Right forelimb (tissue), 1 donor: Measurements from ENCODE around the gene PTHLH.

ENCODE experiments used
- DNase-seq: peaks from one replicate; pipeline ENCODE4 v3.0.0-alpha.2; 2018

Gene PTHLH

GRCh38 chr12:27973487-27973890 lies 956 bp upstream of the PTHLH start:
- DNase-seq, result no peak

DNA sequence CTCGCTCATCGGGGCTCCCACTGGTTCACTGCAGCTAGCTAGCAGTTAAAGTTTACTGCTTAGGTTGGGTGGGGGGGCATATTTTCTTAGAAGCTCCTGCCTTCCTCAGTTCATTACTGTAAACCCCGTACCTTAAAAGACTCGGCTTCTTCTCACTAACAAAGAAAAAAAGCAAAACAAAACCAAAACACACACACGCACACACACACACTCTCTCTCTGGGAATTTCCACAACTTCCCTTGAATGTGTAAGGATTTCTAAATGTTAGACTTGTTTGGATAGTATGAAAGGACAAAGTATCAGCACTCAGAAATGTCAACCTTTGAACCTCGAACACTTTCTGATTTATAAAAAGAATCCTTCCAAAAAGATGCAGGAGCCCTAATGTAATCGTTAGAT lies 927 bp downstream of the PTHLH start:
- no peak for DNase-seq

GRCh38 chr12:27971121-27971489 lies 1.4 kb downstream of the PTHLH start:
- peak; percentile 70 for DNase-seq

- DNase-seq, result peak; percentile 72
Observed at GRCh38 chr12:27970401-27971120, 2.0 kb downstream of the PTHLH start.

DNA sequence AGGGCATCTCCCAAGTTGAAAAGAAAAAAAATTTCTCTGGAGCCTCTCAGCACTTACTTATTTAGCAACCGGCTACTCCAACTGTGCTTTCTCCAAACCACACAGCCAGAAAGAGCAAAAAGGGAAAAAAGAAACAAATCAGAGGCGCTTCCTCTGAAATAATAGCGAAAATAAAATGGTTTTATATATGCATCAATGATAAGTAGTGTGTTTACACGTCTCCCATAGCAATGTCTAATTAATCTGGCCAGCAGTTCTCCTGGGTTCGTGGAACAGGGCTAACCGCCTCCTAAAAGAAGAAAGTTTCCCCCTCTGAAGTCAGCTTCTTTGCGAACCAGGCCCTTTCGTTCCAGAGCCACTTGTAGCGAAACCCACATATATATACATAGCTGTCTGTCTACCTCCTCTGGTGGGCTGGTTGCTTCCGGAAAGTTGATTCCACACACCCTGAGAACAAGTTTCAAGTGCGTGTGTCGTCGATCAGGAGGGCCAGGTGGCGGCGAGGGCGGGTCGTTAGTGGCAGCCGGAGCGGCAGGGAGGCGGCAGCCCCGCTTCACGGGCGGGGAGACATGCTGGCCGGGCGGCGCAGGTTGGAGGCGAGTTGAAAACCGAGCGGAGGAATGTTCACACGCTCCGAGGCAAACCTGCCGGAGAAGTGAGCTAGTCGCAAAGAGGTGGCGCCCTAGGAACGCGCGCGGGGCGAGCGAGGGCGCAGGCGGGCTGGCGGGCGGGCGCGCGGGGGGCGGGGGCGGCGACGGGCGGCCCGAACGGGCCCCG lies 2.7 kb downstream of the PTHLH start:
- DNase-seq, result peak; percentile 78

- peak; percentile 61 for DNase-seq
Observed at GRCh38 chr12:27968972-27969623, 3.4 kb downstream of the PTHLH start.

GRCh38 chr12:27967551-27968054 lies 4.9 kb downstream of the PTHLH start:
- no peak for DNase-seq

DNA sequence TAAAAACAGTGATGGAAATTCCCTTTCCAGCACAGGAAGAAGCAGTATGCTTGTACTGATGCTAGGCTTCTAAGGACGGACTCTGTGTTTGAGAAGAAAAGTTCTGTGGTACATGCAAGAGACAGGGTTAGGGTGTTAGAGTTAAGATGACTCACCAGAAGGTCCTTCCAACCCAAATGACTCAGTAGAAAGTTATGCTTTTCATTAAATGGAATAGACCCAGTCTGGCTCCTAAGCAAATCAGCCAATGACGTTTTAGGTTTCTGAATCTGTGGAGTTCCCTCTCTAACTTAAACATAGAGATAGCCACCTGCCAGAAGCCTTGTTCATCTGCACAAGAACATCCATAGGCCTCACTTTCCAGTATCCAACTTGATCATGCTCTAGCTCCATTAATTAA lies 5.7 kb downstream of the PTHLH start:
- no peak for DNase-seq

DNA sequence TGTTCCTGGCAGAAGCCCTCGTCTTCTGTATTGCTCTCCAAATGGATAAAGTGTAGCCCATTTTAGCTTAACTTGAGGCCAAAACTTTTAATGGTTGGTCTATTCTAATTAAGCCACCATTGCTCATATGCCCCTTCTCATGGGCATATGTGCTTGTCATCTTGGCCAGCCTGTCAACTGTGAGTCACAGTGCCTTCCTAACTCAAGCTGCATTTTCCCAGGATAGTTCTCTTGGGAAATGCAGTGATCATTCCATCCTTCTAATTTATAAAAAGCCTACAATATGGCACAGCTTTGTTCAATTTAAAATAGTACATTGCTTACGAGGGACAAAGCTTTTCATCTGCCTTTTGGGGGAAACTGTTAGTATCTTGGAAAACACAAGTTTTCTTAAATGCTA lies 6.6 kb downstream of the PTHLH start:
- DNase-seq, result no peak

DNA sequence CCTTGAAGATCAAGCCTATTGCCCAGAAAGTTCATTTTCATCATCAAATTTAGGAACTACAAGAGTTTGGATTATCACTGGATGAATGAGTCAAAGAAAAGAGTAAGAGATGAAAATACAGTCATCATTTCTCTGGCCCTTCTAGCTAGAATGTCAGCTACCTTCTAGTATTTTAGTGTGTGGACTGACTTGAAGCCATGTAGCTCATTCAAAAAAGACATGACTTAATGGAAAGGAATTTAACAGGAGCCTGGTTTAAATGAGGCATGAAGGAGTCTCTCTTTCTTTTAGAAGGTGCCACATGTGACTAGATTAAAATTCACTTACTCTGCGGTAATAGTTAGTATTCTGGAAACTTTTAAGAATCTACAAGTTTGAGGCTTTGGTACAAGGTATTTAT lies 7.1 kb downstream of the PTHLH start:
- DNase-seq, result no peak

GRCh38 chr12:27964123-27964522 lies 8.4 kb downstream of the PTHLH start:
- no peak for DNase-seq

- peak; percentile 68 for DNase-seq
Observed at GRCh38 chr12:27960821-27961220, 11.7 kb downstream of the PTHLH start.

- peak; percentile 49 for DNase-seq
Observed at GRCh38 chr12:27958675-27959074, 13.9 kb downstream of the PTHLH start.

DNA sequence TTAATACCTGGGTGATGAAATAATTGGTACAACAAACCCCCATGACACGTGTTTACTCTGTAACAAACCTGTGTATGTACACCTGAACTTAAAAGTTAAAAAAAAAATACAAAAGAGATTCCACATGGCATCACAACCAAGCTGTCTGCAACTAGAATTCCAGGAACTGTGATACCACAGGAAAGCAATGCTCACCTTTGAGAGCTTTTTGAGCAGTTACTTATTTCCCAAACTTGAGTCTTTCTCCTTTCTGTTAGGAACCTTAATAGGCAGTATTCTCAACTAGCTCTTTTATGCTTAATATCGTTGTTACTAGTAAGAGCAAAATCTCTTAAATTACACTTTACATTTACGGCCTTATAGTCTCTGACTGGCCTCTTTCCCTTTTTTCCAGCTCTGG lies 15.2 kb downstream of the PTHLH start:
- no peak for DNase-seq

DNA sequence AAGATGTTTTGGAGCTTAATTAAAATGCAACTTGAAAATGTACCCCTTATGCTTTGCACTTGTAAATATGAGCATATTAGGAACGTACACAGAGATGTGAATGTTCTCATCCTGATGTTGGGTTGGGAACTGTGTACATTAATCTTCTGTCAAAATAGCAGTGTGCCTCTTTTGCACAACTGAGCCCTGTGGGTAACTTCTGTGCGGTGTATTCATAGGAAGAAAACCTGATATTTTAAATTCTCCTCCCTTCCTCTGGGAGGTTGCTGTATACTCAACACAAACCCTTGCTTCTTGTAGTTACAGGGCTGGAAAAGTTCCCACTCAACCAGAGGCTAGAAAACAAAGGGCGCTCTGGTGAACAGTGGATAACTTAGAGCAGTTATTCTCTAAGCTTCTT lies 18.7 kb downstream of the PTHLH start:
- no peak for DNase-seq

DNA sequence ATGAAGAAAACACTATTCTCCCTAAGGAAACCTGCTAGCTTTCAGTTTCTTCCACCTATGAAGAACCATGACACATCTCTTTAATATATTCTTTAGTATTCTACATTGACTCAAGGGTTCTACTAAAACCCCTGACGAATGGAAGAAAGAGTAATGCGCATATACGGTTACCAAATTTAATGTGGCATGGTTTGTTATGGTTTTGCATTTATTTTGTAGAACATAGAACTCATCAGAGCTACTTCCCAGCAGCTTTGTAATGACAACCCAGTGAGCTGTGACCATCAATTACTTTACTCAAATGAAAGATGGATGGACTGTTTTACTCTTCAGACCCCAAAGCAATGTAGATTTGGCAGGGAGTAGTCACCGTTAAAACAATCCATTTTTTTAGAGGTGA lies 19.2 kb downstream of the PTHLH start:
- DNase-seq, result no peak

DNA sequence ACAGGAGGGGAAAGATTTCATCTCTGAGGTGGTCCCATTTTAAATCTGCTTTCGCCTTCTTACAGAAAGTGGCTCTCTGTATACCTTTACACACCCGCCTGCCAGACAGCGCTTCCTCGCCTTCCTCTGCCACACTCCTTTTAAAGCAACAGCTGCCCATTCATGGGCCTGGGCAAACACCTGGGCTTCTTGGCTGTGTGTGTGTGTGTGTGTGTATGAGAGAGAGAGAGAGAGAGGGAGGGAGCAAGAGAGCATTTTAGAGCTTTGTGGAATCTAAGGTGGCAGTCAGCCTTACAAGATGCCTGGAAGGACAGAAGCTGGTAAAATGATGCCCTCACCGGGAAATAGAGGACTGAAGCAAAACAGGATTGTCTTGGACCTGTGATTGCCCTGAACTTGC lies 20.0 kb downstream of the PTHLH start:
- peak; percentile 44 for DNase-seq

DNA sequence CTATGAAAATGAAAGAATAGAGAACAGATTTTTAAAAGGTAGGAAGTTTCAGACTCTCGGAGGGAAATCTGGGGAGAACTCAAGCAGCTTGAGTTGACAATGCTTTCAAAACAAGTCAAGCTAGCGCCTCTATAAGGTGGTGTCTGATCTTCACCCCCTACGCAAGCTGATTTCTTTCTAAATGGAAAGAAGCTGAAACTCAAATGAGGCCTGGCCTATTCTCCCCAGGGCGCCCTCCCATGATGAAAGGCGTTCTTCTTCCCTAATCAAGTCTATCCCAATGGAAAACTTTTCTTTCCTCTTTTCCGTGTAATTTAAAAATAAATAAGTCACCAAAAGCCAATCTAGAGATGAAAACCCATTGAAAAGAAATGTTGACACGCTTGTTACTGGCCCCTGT lies 20.6 kb downstream of the PTHLH start:
- no peak for DNase-seq

DNA sequence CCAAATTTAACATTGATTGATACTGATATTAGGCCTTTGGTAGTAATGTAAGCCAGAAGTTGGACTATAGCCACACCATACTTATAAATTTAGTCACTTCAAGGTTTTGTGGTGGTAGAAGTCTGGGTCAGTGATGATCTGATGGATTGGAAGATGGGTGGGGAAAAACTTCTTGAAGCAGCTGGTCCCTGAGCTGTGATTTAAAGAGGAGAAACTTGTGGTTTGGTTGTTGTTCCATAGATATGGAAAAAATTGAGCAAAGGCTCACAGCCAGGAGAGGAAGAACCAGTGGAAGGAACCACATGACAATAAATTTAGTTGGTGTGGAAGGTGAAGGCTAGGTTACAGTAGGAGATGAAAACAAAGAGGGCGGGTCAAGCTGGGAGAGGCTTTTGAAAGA lies 26.1 kb downstream of the PTHLH start:
- DNase-seq, result no peak

DNA sequence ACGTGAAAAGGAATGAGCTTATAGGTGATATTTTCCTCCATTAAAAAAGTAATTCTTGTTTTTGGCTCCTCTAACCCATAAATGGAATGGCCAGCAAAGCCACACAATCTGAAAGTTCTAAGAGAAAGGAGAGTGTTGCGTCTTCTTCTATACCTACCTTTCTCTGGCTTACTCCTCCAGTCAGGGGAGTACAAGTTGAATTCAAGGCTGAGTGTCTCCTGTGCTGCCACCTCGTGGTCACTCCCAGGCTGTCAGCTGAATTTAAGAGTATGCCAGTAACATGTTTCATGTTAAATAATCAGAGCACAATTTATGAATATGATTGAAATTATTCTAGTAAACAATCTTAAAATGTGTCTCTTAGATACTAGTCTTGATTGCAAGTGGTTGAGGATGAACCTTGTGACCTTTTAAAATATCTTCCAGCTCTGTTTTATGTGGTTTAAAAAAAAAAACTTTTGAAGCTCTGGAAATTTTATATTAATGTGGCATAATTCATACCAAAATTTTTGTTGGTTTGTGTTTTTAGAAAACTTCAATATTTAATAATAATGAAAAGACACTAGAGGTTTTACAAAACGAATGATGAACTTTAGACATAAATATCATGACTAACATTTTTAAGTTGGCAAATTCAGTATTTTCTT lies 31.7 kb downstream of the PTHLH start:
- DNase-seq, result peak; percentile 80

GRCh38 chr12:27940245-27940644 lies 32.3 kb downstream of the PTHLH start:
- DNase-seq, result no peak

GRCh38 chr12:27937768-27938167 lies 34.8 kb downstream of the PTHLH start:
- DNase-seq, result no peak

- DNase-seq, result no peak
Observed at GRCh38 chr12:27936196-27936595, 36.3 kb downstream of the PTHLH start.
